ENCODE data around the gene RUNX2. TPM values are rescaled to one million over a fixed set of nuclear protein-coding genes. Genes with fewer than 3 reads are reported as not detected.
A peak's percentile ranks its signal among the peaks of the same experiment; 100 is the strongest.

RUNX2 gene
- total and polyA plus RNA-seq, 8 donors: 0.80 to 18.7 (median 2.7) TPM; not detected in 1

DNA sequence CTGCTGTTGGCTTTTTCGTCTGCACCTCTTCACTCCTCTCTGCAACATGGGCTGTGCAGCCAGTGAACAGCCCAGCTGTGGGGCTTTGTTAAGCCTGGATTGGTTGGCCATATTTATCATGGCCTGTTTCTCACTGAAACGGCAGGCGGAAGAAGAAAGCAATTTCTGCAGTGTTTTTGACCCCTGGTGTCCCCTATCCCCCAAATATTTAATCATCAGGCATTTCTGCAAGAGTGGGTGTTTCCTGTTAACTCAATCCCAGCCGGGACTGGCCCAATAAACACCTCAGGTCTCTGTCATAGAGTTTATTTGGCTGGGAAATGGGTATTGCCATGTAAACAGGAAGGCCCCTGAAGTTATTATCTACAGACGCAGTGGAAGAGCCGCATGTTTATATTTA is 224.4 kb downstream of the RUNX2 start:
- no peak overlapping the region for H3K4me3 ChIP-seq
- no peaks in the 10 kb centered on the region for H3K9me3 ChIP-seq
- TF ChIP-seq, protein P1, sequence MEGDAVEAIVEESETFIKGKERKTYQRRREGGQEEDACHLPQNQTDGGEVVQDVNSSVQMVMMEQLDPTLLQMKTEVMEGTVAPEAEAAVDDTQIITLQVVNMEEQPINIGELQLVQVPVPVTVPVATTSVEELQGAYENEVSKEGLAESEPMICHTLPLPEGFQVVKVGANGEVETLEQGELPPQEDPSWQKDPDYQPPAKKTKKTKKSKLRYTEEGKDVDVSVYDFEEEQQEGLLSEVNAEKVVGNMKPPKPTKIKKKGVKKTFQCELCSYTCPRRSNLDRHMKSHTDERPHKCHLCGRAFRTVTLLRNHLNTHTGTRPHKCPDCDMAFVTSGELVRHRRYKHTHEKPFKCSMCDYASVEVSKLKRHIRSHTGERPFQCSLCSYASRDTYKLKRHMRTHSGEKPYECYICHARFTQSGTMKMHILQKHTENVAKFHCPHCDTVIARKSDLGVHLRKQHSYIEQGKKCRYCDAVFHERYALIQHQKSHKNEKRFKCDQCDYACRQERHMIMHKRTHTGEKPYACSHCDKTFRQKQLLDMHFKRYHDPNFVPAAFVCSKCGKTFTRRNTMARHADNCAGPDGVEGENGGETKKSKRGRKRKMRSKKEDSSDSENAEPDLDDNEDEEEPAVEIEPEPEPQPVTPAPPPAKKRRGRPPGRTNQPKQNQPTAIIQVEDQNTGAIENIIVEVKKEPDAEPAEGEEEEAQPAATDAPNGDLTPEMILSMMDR (IDR thresholded peaks at IDR 0.05): no peak
- TF ChIP-seq POLR2A (IDR thresholded peaks at IDR 0.05) (no peak), POLR2AphosphoS5 (IDR thresholded peaks at IDR 0.05) (no peak), EP300 (IDR thresholded peaks at IDR 0.05) (no peak)
- DNase-seq: no peak
- intact Hi-C loops (cut with DNase I; ENCODE audit: low total_unique reads): no loop called here
- H3K4me1 ChIP-seq: peaks cover 0 to 25% (median 8%) of the 10 kb centered on the region in 4 donors
- H3K36me3 ChIP-seq: peaks cover 0 to under 1% (median 0%) of the 10 kb centered on the region in 4 donors
- 76 to 84% (median 80%) methylated on average over 6 of the region's 6 CpGs for WGBS, 5 donors
- no peak overlapping the region for H3K27ac ChIP-seq
- H3K27me3 ChIP-seq: no peaks in the 10 kb centered on the region

DNA sequence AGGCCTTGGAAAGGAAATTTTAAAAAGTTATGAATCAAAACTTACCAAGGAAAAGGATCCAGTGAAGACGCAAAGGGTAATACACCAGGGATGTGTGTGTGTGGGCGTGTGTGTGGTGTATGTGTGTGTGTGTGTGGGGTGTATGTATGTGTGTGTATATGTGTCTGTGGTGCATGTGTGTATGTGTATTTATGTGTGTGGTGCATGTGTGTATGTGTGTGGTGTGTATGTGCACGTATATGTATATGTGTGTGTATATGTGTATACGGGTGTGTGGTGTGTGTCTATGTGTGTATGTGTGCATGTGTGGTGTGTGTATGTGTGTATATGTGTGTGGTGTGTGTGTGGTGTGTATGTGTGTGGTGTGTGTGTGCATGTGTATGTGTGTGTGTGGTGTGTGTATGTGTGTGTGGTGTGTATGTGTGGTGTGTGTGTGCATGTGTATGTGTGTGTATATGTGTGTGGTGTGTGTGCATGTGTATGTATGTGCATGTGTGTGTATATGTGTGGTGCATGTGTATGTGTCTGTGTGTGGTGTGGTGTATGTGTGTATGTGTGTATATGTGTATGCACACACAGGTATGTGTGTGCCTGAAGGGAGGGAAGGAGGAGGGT is 225.7 kb downstream of the RUNX2 start:
- 82 to 95% (median 93%) methylated on average over 4 of the region's 4 CpGs for WGBS, 5 donors
- Histone ChIP-seq H3K4me3 (no peak overlapping the region), H3K27ac (no peak overlapping the region), H3K36me3 (no peaks in the 10 kb centered on the region), H3K9me3 (no peaks in the 10 kb centered on the region), H3K4me1 (peaks cover 0 to 25% (median 8%) of the 10 kb centered on the region in 4 donors), H3K27me3 (no peaks in the 10 kb centered on the region)
- intact Hi-C loops (cut with DNase I; ENCODE audit: low total_unique reads): no loop called here
- no peak for DNase-seq
- TF ChIP-seq EP300 (IDR thresholded peaks at IDR 0.05): no peak
- TF ChIP-seq, protein P1 (IDR thresholded peaks at IDR 0.05): no peak
- peak in 1 of 4 donors; percentile 56 for TF ChIP-seq POLR2A (IDR thresholded peaks at IDR 0.05)

DNA sequence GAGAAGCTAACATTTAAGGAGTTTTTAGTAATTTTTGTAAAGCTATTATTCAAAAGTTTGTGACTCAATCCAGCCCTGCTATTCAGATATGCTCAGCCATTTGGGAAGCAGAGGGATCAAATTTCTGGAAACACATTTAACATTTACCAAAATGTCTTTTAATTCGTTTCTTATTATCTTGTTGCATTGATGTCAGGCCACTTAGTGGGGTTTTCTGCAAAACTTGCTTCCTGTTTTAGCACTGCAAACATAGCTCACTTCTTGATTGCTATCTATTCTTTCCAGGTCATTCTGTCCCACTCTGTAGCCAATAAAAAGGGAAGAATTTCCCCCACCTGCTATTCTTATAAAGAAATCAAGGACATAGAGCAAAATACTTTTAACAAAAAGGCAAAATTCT is 226.5 kb downstream of the RUNX2 start:
- WGBS, 5 donors: 3 to 38% (median 18%) methylated on average over 1 of the region's 1 CpG
- Histone ChIP-seq H3K4me3 (no peak overlapping the region), H3K27ac (peak overlapping the region in 2 of 5 donors; percentile 5 to 33), H3K4me1 (peaks cover 0 to 25% (median 8%) of the 10 kb centered on the region in 4 donors), H3K9me3 (no peaks in the 10 kb centered on the region), H3K27me3 (no peaks in the 10 kb centered on the region), H3K36me3 (no peaks in the 10 kb centered on the region)
- intact Hi-C loops (cut with DNase I; ENCODE audit: low total_unique reads): no loop called here
- TF ChIP-seq POLR2AphosphoS5 (IDR thresholded peaks at IDR 0.05): no peak
- TF ChIP-seq, protein P1 (IDR thresholded peaks at IDR 0.05): no peak
- TF ChIP-seq EP300 (IDR thresholded peaks at IDR 0.05): no peak
- no peak for TF ChIP-seq POLR2A (IDR thresholded peaks at IDR 0.05)
- no peak for DNase-seq

DNA sequence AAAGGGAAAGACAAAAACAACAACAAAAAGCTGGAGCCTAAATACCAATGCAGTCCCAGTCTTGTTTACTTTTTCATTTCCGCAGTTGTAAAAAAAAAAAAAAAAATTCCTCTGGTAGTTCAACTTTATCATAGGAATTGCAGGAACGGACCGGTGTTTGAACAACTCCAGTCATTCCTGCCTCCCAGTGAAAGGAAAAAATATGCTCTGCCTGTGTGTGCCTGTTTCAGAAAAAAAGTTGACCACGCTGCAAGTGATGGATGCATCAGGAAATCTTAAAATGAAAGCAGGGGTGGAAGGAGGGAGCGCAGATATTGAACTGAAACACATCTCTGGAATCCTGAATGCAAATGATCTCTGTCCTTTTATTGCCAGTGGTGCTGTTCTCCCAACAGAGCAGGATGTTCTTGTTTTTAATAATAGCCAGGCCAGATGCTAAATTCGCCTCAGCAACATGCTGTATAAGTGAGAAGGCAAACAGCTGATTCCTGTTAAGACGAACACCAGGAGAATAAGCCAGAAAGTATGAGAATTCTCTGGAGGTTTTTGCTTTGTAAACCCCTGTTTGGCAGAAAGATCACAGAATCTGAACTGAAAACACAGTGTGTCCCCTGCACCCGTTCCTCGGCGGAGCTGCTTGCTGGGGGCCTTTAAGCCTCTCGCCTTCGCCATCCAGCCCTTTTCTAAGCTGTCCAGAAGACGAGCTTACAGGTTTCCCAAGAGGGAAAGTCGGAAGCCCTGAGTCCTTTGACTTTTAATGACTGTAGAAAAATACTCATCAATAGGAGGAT is 228.0 kb downstream of the RUNX2 start:
- H3K4me1 ChIP-seq: peaks cover 0 to 25% (median 8%) of the 10 kb centered on the region in 4 donors
- WGBS, 5 donors: 38 to 47% (median 42%) methylated on average over 14 of the region's 14 CpGs
- DNase-seq: peak in 1 of 2 donors; percentile 51
- TF ChIP-seq, protein P1 (IDR thresholded peaks at IDR 0.05): no peak
- TF ChIP-seq EP300 (IDR thresholded peaks at IDR 0.05) (no peak), POLR2A (IDR thresholded peaks at IDR 0.05) (no peak), POLR2AphosphoS5 (IDR thresholded peaks at IDR 0.05) (no peak)
- H3K27me3 ChIP-seq: no peaks in the 10 kb centered on the region
- peak overlapping the region; percentile 3 to 68 (median 63) for H3K27ac ChIP-seq
- intact Hi-C loops (cut with DNase I; ENCODE audit: low total_unique reads): no loop called here
- H3K4me3 ChIP-seq: peak overlapping the region in 2 of 4 donors; percentile 19 to 30
- no peaks in the 10 kb centered on the region for H3K36me3 ChIP-seq
- no peaks in the 10 kb centered on the region for H3K9me3 ChIP-seq

All from stomach (tissue), 9 donors.